ENCODE data around the gene WDR36.

The WDR36 gene

DNA sequence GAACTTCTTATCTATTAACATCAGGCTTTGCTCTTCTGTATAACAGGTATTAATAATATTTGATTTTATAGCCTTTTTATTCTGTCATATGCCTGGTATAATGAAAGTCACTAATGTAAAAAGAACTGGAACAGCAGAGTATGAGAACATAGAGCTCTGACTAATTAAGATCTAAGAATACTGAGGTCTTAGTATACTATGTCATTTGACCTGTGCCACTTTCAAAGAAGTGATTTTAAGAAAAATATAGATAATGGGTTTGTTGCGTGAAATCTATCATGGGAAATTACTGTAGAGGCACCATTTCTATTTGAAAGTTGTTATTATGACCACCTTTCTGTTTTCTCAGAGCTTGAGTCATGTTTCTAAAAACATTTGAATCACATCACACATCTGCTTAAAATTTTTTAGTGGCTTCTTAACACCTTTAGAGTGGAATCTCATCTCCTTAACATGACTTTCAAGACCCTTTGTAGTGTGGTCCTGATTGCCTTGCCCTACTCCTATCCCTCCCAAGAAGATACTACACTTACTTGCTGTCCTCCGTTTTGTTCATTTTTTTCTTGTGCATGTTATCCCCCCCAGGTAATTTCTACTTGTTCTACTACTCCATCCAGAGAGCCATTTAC, 14.3 kb downstream of the WDR36 start:
- no peak for DNase-seq

DNA sequence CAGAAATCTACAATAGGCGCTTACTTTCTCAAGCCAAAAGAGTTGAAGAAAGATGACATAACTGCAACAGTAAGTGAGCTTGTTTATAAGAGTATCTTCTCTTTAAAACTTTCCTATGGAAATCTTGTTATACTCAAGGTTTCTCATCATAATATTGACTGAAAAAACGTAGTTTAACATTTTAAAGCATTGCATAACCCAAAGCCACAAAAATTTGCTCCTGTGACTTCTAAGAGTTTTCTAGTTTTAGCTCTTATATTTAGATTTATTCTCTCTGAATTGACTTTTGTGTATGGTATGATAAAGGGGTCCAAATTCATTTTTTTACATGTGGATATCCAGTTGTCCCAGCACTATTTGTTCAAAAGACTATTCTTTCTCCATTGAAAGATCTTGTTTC, 15.2 kb downstream of the WDR36 start:
- no peak for DNase-seq

DNA sequence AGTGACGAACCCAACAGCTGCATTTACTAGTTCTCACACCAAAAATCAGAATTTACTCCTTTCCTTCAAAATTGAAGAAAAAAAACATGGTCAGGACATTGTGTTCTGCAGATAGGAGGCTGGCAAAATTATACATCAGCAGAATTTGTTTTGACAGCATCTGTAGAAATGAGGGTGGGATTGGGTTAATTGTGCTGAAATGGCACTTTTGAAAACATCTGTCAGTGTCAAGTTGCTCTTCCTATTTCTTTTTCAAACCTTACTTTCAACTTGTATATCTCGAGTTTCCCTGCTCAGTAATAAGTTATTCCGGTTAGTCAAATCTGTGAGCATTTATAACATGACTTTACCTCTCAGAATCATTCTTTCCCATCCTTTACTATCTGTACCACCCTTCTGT, 19.8 kb downstream of the WDR36 start:
- no peak for DNase-seq

DNA sequence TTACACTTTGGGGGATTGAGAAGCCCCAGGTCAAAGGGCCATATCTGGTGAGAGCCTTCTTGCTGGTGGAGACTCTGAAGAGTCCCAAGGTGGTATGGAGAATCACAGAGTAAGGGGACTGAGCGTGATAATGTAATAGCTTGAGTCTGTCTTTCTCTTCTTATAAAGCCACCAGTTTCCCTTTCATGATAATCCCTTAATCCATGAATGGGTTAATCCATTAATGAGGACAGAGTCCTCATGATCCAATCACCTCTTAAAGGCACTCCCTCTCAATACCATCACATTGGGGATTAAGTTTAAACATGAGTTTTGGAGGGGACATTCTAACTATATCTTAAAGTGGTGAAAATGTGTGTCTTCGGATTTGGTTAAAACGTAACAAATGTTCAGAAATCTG, 21.5 kb downstream of the WDR36 start:
- DNase-seq, result no peak

DNA sequence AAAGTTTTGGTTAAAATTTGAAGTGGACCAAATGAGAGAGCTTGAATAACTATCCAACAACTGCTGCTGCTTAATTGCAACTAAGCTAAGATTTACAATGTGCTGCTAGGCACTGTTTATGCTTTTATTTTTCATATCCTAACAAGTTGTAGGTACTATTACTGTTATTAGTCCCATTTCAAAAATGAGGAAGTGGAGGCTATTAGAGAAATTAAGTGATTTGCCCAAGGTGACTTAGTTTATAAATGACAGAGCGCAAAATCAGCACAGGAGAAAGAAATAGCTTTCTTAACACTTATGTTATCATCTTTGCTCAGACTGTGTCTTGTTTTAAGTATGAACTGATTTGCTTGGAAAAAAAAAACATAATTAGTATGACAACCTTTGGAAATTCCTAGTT, 23.1 kb downstream of the WDR36 start:
- DNase-seq, result no peak

DNA sequence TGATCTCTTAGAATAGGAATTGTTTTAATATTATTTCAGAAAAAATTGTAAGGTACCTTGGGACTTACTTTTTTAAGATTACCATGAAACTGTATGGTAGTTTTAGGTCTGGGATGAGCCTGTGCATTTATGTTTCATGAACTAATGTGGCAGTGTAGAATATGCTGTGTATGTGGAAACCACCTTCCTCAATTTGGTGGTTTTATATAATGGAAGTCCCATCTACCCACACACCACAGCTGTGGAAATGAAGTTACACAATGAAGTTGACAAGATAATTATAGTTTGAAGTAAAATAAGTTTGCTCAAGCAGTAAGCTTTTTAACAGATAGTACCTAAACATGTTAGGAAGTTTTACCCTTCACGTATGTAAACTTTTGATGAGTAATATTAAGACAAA, 24.4 kb downstream of the WDR36 start:
- DNase-seq, result no peak

DNA sequence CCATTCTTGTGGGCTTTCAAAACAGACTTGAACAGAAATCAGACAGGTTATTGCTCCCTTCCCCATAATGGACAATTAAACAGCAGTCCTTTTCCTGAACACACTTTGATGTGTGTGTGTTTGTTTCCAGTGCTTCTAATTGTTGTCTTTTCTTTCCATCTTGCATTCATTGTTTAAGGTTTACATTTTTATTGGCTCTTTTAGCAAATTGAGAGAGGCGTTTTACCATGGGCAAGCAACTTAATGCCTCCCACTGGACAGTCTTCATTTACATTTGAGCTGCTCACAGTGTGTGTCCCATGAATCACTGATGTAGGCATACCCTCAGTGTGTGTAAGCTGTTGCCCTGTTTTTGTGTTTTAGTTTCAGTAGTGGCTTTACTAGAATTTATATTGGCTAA, 25.0 kb downstream of the WDR36 start:
- DNase-seq, result no peak

DNA sequence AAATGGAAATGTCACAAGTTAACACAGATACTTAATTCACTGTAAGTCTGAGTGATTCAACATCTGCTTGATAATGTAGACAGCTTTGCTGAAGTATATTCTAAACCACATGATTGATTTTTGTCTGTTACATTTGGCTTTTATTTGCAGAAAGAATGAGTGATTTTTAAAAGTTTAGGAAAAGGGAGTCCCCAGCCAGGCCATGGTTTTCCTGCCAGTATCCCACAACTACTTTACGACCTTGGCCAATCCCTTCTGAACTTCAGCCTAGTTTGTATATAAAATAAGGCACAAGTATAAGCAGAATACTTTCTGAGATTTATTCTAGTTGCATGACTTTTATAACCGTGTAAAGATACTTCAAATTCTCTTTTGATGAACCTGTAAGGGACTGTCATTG, 27.1 kb downstream of the WDR36 start:
- DNase-seq, result no peak

DNA sequence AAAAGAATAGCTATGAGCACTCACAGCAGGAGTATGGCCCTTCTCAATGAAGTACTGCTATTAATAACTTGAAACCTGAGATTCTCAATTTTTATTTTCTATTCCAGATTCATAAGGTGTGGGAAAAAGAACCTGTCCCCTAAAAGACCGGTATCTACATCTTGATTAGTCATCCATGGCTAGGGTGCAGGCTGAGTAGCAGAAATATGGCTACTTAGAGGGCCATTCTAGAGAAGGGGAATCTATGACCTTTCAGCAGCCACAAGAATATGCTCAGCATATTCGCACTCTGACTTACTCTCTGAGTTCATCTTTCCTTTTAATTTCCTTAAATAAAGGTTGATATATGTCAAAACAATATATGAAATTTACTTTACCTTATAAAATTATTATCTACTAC, 27.7 kb downstream of the WDR36 start:
- DNase-seq, result no peak

DNA sequence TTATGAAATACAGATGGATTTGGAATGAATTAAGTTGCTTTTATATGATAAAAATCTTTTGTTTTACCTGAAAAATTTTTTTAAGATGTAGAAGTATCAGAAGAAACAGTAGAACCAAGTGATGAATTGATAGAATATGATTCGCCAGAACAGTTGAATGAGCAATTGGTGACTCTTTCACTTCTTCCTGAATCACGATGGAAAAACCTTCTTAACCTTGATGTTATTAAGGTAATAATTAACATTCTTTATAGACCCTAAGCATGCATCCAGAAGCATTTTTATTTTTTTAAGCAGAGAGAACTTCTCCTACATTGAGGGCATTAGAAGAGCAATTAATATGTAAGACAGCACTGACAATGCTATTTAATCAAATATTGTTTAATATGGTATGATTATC, 28.8 kb downstream of the WDR36 start:
- DNase-seq, result no peak

DNA sequence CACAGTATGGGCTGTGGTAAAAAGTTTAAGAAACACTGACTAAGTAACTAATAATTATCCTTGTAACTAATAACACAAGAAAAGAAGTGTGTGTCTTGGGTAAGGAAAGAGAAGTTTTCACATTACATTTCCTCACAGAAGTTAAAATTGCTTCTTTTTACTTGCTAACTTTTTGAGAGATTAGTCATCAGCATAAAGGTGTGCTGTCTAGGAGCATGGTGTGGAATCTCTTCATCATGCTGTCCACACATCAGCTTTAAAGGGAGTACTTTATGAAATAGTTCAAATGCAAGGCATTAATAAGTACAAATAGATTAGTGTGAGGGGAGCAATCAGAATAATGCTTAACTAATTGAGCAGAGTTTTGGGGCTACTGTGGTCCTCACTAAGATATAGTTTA, 29.8 kb downstream of the WDR36 start:
- no peak for DNase-seq

DNA sequence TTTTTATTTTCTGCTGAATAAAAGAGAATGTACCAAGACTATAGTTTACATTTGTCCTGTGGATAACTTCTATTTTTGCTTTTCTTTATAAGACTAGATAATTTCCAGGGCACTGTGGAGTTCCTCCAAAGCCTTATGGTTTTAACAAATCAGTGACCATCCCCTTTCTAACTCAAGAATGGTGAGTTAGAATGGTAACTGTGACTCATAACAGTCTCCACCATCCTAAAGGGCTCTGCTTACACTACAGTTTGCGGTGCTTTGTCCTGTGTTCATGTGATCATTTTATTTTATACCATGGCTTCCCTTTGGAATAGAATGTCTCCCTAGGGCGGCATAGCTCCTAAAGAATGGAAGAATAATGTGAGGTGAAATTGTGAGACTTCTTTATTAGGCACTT, 30.2 kb downstream of the WDR36 start:
- no peak for DNase-seq

DNA sequence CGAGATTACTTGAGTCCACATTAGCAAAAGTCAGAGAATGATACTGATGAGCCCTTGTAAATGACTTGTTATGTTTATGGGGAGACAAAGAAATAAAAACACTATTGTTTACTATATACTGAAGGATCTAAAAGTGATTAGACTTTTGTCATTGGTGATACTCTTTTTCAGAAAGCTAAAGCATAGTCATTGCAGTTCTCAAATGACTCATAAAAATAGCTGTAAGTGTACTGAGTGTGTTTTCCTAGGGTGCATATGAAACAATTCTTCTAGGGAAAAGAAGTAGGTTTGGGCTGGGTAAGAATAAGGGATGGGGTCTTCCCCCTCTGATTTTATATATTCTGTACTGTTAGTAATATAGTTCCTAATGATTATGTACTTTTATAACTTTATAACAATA, 32.6 kb downstream of the WDR36 start:
- DNase-seq, result no peak

DNA sequence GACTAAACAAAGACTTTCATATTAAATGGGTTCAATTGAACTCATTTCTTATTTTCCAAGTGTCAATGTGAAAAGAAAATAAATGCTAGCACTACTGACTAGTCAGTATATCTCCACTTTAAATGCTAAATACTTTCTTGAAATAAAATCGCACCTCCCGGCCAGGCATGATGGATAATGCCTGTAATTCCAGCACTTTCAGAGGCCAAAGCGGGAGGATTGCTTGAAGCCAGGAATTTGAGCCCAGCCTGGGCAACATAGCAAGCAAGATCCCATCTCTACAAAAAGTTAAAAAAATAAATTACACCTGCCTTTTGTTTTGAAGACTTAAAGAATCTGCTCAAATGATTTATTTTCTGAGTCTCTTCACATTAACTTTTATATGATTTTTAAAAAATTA, 34.7 kb downstream of the WDR36 start:
- peak; percentile 68 for DNase-seq

DNA sequence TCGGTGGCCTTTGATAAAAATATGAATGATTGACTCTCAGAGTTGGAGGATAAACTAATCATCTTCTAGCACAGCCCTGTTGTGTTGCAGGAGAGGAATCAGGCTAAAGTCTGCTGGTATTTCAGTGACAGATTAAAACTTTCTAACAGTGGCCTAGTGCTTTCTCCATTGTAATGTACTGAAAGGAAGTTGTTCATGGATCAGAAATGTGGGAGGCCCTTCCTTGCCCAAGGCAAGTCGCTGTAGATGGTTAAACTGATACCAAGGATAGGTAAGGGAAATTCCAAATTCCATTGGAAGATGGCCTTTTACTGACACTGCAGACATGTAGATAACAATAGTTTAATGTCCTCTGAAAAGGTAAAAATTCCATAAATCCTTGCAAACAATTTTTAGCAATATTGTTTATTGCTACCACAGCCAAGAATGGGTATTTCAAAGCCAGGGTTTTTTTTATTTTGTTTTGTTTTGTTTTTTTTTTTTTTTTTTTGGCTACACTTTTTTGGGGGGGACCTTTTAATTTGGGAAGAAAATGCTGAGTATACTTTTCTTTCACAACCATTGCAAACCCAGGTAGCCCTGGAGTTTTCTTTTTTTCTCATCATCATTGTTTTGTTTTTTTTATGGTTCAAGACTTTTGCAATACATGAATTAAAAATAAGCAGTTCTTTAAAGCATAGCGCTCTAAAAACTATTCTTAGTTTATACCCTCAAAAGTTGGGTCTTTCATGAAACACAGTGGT, 35.5 kb downstream of the WDR36 start:
- peak; percentile 84 for DNase-seq

DNA sequence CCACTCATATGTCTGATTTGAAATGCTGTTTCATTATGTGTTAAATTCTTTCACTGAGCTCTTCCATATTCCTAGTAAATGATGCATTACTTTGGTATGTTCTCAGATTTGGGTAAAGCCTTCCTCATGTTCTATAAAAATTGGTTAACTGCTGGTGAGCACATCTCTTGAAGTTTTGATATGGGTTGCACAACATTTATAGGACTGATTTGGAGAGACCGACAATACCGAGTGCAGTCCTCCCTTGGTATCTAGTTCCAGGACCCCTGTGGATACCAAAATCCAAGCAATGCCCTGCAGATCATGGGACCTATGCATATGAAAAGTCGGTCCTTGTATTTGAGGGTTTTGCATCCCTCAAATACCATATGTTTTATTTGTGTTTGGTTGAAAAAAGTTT, 37.8 kb downstream of the WDR36 start:
- no peak for DNase-seq

DNA sequence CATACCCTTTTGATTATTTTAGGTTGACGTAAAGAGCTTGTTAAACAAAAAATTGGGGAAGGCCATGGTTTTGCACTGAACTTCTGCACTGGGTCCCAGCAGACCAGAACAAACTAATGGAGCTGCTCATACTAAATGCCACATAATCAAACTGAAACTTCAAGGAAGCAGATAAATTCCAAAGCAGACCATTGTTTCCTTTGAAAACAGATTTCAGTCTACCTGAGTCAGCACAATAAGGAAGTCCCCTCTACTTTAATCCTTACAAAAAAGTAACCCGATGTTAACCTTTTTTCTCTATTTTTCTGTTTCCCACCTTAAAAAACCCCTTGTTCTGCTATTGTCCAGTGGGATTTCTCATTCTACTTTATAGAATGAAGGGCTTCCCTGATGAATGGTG, 39.2 kb downstream of the WDR36 start:
- no peak for DNase-seq

DNA sequence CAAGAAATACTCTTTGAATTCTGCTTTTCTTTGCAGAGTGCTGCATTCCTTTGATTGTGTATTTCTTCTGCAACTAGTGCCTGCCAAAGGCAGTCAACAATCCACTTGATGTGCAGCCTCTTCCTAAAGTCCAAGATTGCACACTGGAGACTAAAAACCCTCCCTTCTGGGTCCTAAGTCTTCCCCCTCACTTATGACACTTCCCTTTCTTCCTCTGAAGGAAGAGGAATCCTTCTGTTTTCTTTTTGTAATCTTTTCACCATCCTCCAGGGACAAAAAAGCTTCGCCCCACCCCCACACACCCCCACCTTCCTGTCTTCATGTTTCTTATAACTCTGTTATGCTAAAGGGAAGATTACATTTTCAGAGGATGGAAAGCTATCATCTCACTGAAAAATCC, 39.9 kb downstream of the WDR36 start:
- no peak for DNase-seq

DNA sequence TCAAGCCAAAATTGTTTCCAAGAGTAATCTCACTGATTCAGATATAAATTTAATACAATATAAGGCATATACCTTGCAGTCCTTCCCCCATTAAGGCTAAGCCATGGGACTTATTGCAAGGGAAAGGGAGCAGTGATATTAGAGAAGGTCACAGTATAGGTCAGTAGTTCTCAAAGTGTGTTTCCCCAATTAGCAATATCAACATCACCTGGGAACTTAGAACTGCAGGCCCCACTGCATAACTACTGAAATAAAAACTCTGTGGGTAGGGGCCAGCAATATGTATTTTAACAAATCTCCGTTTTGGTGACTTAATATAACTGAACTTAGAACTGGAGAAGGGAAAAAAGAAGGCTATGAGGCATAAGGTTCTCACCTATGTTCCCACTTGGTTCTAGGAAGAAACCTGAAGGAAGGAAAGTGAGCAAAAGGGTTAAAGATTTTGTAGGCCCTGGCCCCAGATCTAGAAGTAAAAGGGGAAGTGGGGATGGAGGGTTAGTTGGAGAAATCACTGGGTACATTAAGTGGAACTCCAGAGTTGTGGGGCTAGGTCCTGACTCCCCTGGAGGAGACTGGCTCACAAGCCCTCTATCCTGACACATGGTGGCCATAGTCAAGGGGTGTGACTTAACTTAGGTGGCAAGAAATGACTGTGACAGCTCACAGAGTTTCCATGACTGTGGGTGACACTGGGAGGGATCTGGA, 40.7 kb downstream of the WDR36 start:
- DNase-seq, result no peak

DNA sequence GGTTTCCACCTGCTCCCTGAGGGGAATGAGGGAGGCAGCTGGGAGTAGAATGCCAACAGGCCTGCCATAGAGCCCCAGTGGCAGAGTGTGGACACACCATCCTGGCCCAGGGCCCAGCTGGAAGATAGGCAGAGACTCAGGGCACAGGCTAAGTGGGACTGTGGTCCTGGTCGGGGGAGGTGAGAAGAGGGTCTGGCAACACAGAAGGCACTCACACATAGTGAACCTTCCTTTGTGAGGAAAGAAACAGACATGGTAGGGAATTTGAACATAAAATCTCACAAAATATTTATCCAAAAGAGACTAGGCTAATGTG, 41.2 kb downstream of the WDR36 start:
- DNase-seq, result no peak

DNA sequence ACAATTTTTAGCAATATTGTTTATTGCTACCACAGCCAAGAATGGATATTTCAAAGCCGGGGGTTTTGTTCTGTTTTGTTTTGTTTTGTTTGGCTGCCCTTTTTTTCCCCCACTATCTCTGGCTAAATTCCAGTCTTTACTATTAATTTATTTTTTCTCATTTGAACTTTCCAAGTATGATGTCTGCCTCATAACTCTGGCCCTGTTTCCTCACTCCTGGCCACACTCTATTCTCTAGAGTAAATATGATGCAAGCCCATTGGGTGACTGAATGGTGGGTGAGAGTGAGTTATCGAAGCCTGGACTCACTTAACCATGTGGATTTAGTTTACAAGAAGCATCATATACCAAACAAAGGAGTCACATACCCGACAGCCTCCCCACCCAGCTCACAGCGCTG, 41.9 kb downstream of the WDR36 start:
- DNase-seq, result no peak

DNA sequence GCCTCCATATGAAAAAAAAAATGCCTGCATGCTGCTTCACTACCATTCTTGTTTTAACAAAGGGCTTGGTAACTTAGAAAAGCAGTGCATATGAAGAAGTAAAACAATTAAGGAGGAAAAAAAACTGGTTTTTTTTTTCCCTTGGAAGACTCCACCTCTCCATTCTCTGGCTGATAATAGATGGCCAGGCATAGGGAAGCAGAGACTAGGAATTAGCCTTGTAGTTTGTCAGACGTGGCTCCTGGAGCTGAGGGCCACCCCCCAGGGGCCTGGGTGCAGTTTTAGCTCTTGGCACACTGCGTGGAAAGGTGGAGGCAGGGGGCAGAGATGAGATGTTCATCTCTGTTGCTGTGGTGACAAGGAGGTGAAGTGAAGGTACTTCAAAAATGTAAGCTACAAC, 42.7 kb downstream of the WDR36 start:
- DNase-seq, result no peak

DNA sequence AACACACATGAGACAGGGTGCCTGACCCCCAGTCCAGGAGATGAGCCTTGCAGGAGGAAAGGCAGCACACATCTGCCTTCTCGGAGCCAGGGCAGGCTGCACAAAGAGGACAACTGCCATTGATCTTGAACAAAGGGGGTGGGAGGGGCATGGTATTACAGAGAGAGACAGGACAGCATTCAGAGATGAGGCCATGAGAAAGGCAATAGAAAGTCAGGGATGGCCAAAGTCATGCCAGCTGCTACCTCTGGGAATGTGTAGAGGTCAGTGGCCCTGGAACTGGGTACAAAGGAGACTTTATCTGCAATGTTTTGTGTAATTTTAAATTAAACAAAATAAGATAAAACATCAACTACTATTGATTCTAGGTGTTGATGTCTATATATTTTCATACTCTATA, 43.2 kb downstream of the WDR36 start:
- no peak for DNase-seq

DNA sequence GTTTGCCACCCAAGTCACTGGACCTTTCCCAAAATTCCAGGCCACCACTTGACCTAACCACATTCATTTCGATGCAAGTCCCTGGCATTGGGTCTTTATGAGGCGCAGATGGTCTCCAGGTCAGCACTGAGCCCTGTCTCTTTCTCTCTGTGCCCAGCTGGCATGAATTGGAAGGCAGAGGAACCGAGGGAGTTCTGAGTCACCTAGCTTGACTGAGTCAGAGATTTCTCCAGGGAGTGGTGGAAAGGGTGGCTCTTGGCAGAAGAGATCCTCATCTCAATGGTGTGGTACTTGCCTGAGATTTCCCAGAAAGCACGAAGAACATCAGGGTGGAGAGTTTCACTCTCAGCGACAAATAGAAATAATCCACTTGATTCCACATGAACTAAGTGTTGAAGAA, 43.8 kb downstream of the WDR36 start:
- no peak for DNase-seq

DNA sequence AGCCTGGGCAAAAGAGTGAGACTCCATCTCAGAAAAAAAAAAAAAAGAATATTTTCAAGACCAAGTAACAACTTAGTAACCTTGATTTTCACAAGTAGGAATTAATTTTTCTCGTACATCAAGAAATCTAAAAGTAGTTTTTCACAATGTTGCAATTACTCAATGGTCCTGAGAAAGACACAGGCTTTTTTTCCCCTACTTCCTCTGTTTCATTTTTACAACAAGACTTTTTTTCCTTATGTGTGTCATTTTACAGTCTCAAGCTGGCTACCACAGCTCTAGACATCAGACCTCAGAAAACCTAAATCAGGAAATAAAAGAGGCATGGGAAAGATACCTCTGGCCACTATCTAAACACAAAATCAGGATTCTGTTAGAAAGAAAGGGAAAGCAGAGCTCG, 45.9 kb downstream of the WDR36 start:
- no peak for DNase-seq
